Mesothelial cell of epicardium (in vitro differentiated cells): Measurements from ENCODE around the gene LACTB. TPM values are rescaled to one million over a fixed set of nuclear protein-coding genes. Genes with fewer than 3 reads are reported as not detected.

Experiments
- DNase-seq, 2 experiments: peaks; one replicate each; pipeline ENCODE4 v3.0.0; 2021; ENCODE audit warnings: low spot score in 2 of 2; ENCODE audit not compliant: unreplicated experiment in 2 of 2
- H3K27ac Mint-ChIP-seq: 2 replicates; pipeline ENCODE4 v1.8.0; 2021; ENCODE audit warnings: mixed read lengths
- H3K27me3 Mint-ChIP-seq: 2 replicates; pipeline ENCODE4 v1.8.0; 2021; ENCODE audit warnings: low read depth, mixed read lengths
- H3K36me3 Mint-ChIP-seq: 2 replicates; pipeline ENCODE4 v1.8.0; 2021; ENCODE audit warnings: mixed read lengths
- H3K4me1 Mint-ChIP-seq: 2 replicates; pipeline ENCODE4 v1.8.0; 2021; ENCODE audit warnings: mixed read lengths
- H3K4me3 Mint-ChIP-seq: 2 replicates; pipeline ENCODE4 v1.8.0; 2021; ENCODE audit warnings: mild to moderate bottlenecking, moderate library complexity, mixed read lengths
- H3K9me3 Mint-ChIP-seq: 2 replicates; pipeline ENCODE4 v1.8.0; 2021; ENCODE audit warnings: mixed read lengths
- CTCF ChIP-seq: fragments of 200-600 bp; sonication (generic); IDR thresholded peaks from one replicate; pipeline ENCODE4 v1.5.0; 2021; ENCODE audit warnings: antibody characterized with exemption; ENCODE audit not compliant: unreplicated experiment
- total RNA-seq: library from RNA; stranded (reverse); gene quantifications from 3 replicates; pipeline ENCODE4 v1.2.1, GENCODE V29; 2021

The LACTB gene
- total RNA-seq, 1 donor from 2014 or later: 8.2 TPM

GRCh38 chr15:63080634-63081250, 40.9 kb upstream of the LACTB start:
- no peaks in the 10 kb centered on the region for H3K36me3 Mint-ChIP-seq
- H3K27ac Mint-ChIP-seq: no peak overlapping the region
- H3K9me3 Mint-ChIP-seq: no peaks in the 10 kb centered on the region
- no peak for TF ChIP-seq CTCF
- H3K4me3 Mint-ChIP-seq: no peak overlapping the region
- H3K4me1 Mint-ChIP-seq: peaks cover 55% of the 10 kb centered on the region
- peaks cover 3% of the 10 kb centered on the region for H3K27me3 Mint-ChIP-seq
- DNase-seq: no peak

DNA sequence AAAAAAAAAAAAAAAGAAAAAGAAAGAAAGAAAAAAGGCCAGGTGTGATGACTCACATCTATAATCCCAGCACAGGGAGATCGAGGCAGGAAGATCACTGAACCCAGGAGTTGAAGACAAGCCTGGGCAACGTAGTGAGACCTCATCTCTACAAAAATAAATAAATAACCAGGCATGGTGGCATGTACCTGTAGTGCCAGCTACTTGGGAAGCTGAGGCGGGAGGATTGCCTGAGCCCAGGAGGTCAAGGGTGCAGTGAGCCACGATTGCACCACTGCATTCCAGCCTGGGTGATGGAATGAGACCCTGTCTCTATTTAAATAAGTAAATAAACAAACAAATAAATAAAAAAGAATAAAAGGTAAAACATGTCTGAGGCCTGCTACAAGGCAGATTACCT, 39.3 kb upstream of the LACTB start:
- Mint-ChIP-seq H3K9me3 (no peaks in the 10 kb centered on the region), H3K27me3 (peaks cover 3% of the 10 kb centered on the region), H3K27ac (no peak overlapping the region), H3K36me3 (no peaks in the 10 kb centered on the region), H3K4me3 (no peak overlapping the region), H3K4me1 (peaks cover 53% of the 10 kb centered on the region)
- no peak for DNase-seq
- TF ChIP-seq CTCF: no peak

- peak; percentile 33 to 52 for DNase-seq
- Mint-ChIP-seq H3K27ac (peak overlapping the region; percentile 79), H3K4me1 (peaks cover 47% of the 10 kb centered on the region), H3K27me3 (peaks cover 2% of the 10 kb centered on the region), H3K9me3 (no peaks in the 10 kb centered on the region), H3K36me3 (no peaks in the 10 kb centered on the region), H3K4me3 (no peak overlapping the region)
- TF ChIP-seq CTCF: no peak
These were observed 38.6 kb upstream of the LACTB start for GRCh38 chr15:63083044-63083443.

- Mint-ChIP-seq H3K27ac (peak overlapping the region; percentile 79), H3K4me3 (no peak overlapping the region), H3K36me3 (no peaks in the 10 kb centered on the region), H3K9me3 (no peaks in the 10 kb centered on the region), H3K27me3 (peaks cover 2% of the 10 kb centered on the region), H3K4me1 (peaks cover 42% of the 10 kb centered on the region)
- DNase-seq: no peak
- TF ChIP-seq CTCF: no peak
These were observed 38.1 kb upstream of the LACTB start for GRCh38 chr15:63083541-63083940.

DNA sequence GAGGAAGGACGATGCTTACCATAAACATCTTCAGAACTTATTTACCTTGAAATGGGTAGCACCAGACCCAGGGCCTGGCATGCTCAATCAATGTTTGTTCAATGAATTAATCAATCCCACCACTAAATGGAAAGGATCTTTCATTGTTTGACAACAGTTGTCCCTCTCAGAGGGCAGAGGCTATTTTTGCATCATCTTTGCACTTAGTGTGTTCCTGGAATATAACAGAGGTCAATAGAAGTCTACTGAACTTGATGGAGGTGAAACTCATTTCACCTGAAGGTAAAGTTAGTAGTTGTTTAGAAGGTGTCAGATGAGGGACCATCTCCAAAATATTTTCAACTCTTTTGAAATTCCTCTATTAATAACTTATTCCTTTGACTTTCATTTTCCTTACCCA, 36.9 kb upstream of the LACTB start:
- no peaks in the 10 kb centered on the region for H3K36me3 Mint-ChIP-seq
- peaks cover 2% of the 10 kb centered on the region for H3K27me3 Mint-ChIP-seq
- H3K4me1 Mint-ChIP-seq: peaks cover 42% of the 10 kb centered on the region
- no peaks in the 10 kb centered on the region for H3K9me3 Mint-ChIP-seq
- no peak overlapping the region for H3K27ac Mint-ChIP-seq
- no peak for DNase-seq
- TF ChIP-seq CTCF: no peak
- no peak overlapping the region for H3K4me3 Mint-ChIP-seq

DNA sequence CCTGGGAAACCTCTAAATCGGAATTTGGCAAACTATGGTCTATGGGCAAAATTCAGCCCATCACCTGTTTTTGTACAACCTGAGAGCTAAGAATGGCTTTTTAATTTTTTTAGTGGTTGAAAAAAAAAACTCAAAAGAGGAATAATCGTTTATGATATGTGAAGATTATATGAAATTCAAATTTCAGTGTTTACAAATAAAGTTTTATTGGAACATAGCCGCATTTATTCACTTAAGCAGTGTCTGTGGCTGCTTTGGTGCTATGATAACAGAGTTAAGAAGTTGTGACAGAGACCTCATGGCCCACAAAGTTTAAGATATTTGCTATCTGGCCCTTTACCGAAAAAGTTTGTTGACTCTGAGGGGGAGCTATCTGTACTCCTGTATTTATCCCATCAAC, 36.4 kb upstream of the LACTB start:
- peaks cover 2% of the 10 kb centered on the region for H3K27me3 Mint-ChIP-seq
- H3K4me1 Mint-ChIP-seq: peaks cover 43% of the 10 kb centered on the region
- H3K4me3 Mint-ChIP-seq: no peak overlapping the region
- DNase-seq: no peak
- no peak overlapping the region for H3K27ac Mint-ChIP-seq
- H3K9me3 Mint-ChIP-seq: no peaks in the 10 kb centered on the region
- no peaks in the 10 kb centered on the region for H3K36me3 Mint-ChIP-seq
- no peak for TF ChIP-seq CTCF
